ENCODE results near the gene WFS1.

WFS1 gene

DNA sequence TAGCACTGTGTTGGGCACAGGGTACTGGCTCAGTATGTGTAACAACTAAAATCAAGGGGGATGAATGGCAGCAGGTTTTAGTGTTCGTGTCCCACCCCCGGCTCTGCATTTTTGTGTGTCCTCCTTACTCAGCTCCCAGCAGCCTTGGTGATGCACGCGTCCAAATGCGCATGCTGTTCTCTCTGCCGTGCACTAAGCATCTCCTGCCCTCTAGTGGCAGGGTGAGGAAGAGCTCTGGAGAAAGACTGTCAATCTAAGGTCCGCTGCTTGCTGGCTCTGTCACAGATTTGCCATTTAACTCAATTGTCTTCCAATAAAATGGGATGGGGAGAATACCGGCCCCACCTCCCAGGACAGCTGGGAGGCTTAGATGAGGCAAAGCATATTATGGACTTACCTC lies 61.4 kb downstream of the WFS1 start:
- Histone ChIP-seq H3K79me1 (replicated peaks; ENCODE audit: low read length, poor library complexity, severe bottlenecking) (no peaks in the 10 kb centered on the region), H3K23ac (ENCODE audit: low read length in 2 of 2) (no peak overlapping the region), H3K4ac (ENCODE audit: low read depth in 1 of 2, low read length in 2 of 2) (no peak overlapping the region), H2BK5ac (ENCODE audit: low read depth, low read length, poor library complexity, severe bottlenecking) (no peak overlapping the region), H4K8ac (ENCODE audit: low read length) (no peak overlapping the region), H3K18ac (ENCODE audit: low read depth in 1 of 2, low read length in 2 of 2) (no peak overlapping the region), H2AK5ac (ENCODE audit: low read length, severe bottlenecking) (no peak overlapping the region), H2BK120ac (ENCODE audit: low read depth, low read length) (no peak overlapping the region), H2BK12ac (ENCODE audit: low read length in 2 of 2) (no peak overlapping the region), H3K27me3 (ENCODE audit: control insufficient read depth in 1 of 2, insufficient read depth in 1 of 2, low read length in 2 of 2) (peaks cover 47 to 80% of the 10 kb centered on the region in 2 experiments), H3K4me3 (ENCODE audit: insufficient read depth in 1 of 2, low read depth in 1 of 2, low read length in 2 of 2) (no peak overlapping the region), H3K9ac (ENCODE audit: low read length) (no peak overlapping the region), H2BK15ac (ENCODE audit: low read depth, poor library complexity, severe bottlenecking) (no peak overlapping the region), H4K91ac (ENCODE audit: low read length) (no peak overlapping the region), H3K4me2 (ENCODE audit: low read length, poor library complexity, severe bottlenecking) (no peak overlapping the region), H3K36me3 (ENCODE audit: control insufficient read depth in 1 of 2, insufficient read depth in 2 of 2, low read depth in 1 of 2, low read length in 2 of 2) (peaks cover 0 to 4% of the 10 kb centered on the region in 2 experiments), H3K9me3 (ENCODE audit: control insufficient read depth, low read length) (peaks cover 8% of the 10 kb centered on the region), H3K4me1 (ENCODE audit: control insufficient read depth, insufficient read depth, low read depth, low read length) (peaks cover 3% of the 10 kb centered on the region), H2AFZ (ENCODE audit: low read depth, low read length) (no peak overlapping the region), H3K14ac (ENCODE audit: low read length in 2 of 2) (no peak overlapping the region), H3K27ac (ENCODE audit: low read length, poor library complexity, severe bottlenecking) (no peak overlapping the region)
- WGBS, result 80% methylated on average over 8 of the region's 8 CpGs
- DNase-seq, result peak; percentile 15

- Histone ChIP-seq H3K79me1 (replicated peaks; ENCODE audit: low read length, poor library complexity, severe bottlenecking) (no peaks in the 10 kb centered on the region), H3K9ac (ENCODE audit: low read length) (no peak overlapping the region), H3K18ac (ENCODE audit: low read depth in 1 of 2, low read length in 2 of 2) (no peak overlapping the region), H2AK5ac (ENCODE audit: low read length, severe bottlenecking) (no peak overlapping the region), H4K91ac (ENCODE audit: low read length) (no peak overlapping the region), H3K14ac (ENCODE audit: low read length in 2 of 2) (no peak overlapping the region), H3K23ac (ENCODE audit: low read length in 2 of 2) (no peak overlapping the region), H4K8ac (ENCODE audit: low read length) (no peak overlapping the region), H2BK5ac (ENCODE audit: low read depth, low read length, poor library complexity, severe bottlenecking) (no peak overlapping the region), H3K27me3 (ENCODE audit: control insufficient read depth in 1 of 2, insufficient read depth in 1 of 2, low read length in 2 of 2) (peaks cover 47 to 75% of the 10 kb centered on the region in 2 experiments), H3K36me3 (ENCODE audit: control insufficient read depth in 1 of 2, insufficient read depth in 2 of 2, low read depth in 1 of 2, low read length in 2 of 2) (peaks cover 0 to 4% of the 10 kb centered on the region in 2 experiments), H2BK15ac (ENCODE audit: low read depth, poor library complexity, severe bottlenecking) (no peak overlapping the region), H2BK12ac (ENCODE audit: low read length in 2 of 2) (no peak overlapping the region), H3K4me3 (ENCODE audit: insufficient read depth in 1 of 2, low read depth in 1 of 2, low read length in 2 of 2) (no peak overlapping the region), H3K4ac (ENCODE audit: low read depth in 1 of 2, low read length in 2 of 2) (no peak overlapping the region), H3K4me1 (ENCODE audit: control insufficient read depth, insufficient read depth, low read depth, low read length) (peaks cover 3% of the 10 kb centered on the region), H3K9me3 (ENCODE audit: control insufficient read depth, low read length) (peaks cover 8% of the 10 kb centered on the region), H2AFZ (ENCODE audit: low read depth, low read length) (no peak overlapping the region), H2BK120ac (ENCODE audit: low read depth, low read length) (no peak overlapping the region), H3K4me2 (ENCODE audit: low read length, poor library complexity, severe bottlenecking) (no peak overlapping the region), H3K27ac (ENCODE audit: low read length, poor library complexity, severe bottlenecking) (no peak overlapping the region)
- DNase-seq, result no peak
- 94% methylated on average over 4 of the region's 6 CpGs for WGBS
Measured at GRCh38 chr4:6331468-6331867, 61.8 kb downstream of the WFS1 start.

- Histone ChIP-seq H3K23ac (ENCODE audit: low read length in 2 of 2) (no peak overlapping the region), H2BK5ac (ENCODE audit: low read depth, low read length, poor library complexity, severe bottlenecking) (no peak overlapping the region), H3K14ac (ENCODE audit: low read length in 2 of 2) (no peak overlapping the region), H3K79me1 (replicated peaks; ENCODE audit: low read length, poor library complexity, severe bottlenecking) (no peaks in the 10 kb centered on the region), H4K8ac (ENCODE audit: low read length) (no peak overlapping the region), H3K9me3 (ENCODE audit: control insufficient read depth, low read length) (peaks cover 8% of the 10 kb centered on the region), H3K4me1 (ENCODE audit: control insufficient read depth, insufficient read depth, low read depth, low read length) (peaks cover under 1% of the 10 kb centered on the region), H3K4ac (ENCODE audit: low read depth in 1 of 2, low read length in 2 of 2) (no peak overlapping the region), H3K4me3 (ENCODE audit: insufficient read depth in 1 of 2, low read depth in 1 of 2, low read length in 2 of 2) (no peak overlapping the region), H2BK12ac (ENCODE audit: low read length in 2 of 2) (no peak overlapping the region), H3K36me3 (ENCODE audit: control insufficient read depth in 1 of 2, insufficient read depth in 2 of 2, low read depth in 1 of 2, low read length in 2 of 2) (no peaks in the 10 kb centered on the region), H3K4me2 (ENCODE audit: low read length, poor library complexity, severe bottlenecking) (no peak overlapping the region), H3K9ac (ENCODE audit: low read length) (no peak overlapping the region), H3K27ac (ENCODE audit: low read length, poor library complexity, severe bottlenecking) (no peak overlapping the region), H2BK120ac (ENCODE audit: low read depth, low read length) (no peak overlapping the region), H4K91ac (ENCODE audit: low read length) (no peak overlapping the region), H3K18ac (ENCODE audit: low read depth in 1 of 2, low read length in 2 of 2) (no peak overlapping the region), H2AFZ (ENCODE audit: low read depth, low read length) (no peak overlapping the region), H2AK5ac (ENCODE audit: low read length, severe bottlenecking) (no peak overlapping the region), H3K27me3 (ENCODE audit: control insufficient read depth in 1 of 2, insufficient read depth in 1 of 2, low read length in 2 of 2) (peaks cover 48 to 72% of the 10 kb centered on the region in 2 experiments), H2BK15ac (ENCODE audit: low read depth, poor library complexity, severe bottlenecking) (no peak overlapping the region)
- WGBS, result 62% methylated on average over 18 of the region's 18 CpGs
- peak; percentile 9 for DNase-seq
Measured at GRCh38 chr4:6332042-6332668, 62.5 kb downstream of the WFS1 start.

DNA sequence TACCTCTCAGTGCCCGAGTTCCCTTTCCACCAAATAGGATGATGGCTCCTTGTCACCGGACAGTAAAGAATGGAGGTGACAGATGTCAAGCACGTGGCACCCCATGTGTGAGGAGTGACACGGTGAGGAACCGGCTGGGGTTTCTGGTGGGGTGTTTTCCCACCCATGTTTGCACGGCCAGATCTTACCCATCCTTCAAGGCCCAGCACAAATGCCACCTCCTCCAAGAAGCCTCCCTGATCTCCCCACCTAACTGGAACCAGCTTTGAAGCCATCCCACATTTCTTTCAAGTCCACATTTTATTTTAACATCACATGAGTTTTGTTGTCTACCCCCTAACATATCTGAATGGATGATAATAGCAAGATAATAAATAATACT lies 63.0 kb downstream of the WFS1 start:
- Histone ChIP-seq H3K18ac (ENCODE audit: low read depth in 1 of 2, low read length in 2 of 2) (no peak overlapping the region), H3K23ac (ENCODE audit: low read length in 2 of 2) (no peak overlapping the region), H3K36me3 (ENCODE audit: control insufficient read depth in 1 of 2, insufficient read depth in 2 of 2, low read depth in 1 of 2, low read length in 2 of 2) (no peaks in the 10 kb centered on the region), H3K4me2 (ENCODE audit: low read length, poor library complexity, severe bottlenecking) (no peak overlapping the region), H3K14ac (ENCODE audit: low read length in 2 of 2) (no peak overlapping the region), H3K9me3 (ENCODE audit: control insufficient read depth, low read length) (peaks cover 8% of the 10 kb centered on the region), H3K4me1 (ENCODE audit: control insufficient read depth, insufficient read depth, low read depth, low read length) (peaks cover 2% of the 10 kb centered on the region), H3K27ac (ENCODE audit: low read length, poor library complexity, severe bottlenecking) (no peak overlapping the region), H4K8ac (ENCODE audit: low read length) (no peak overlapping the region), H2BK120ac (ENCODE audit: low read depth, low read length) (no peak overlapping the region), H2BK5ac (ENCODE audit: low read depth, low read length, poor library complexity, severe bottlenecking) (no peak overlapping the region), H2AFZ (ENCODE audit: low read depth, low read length) (no peak overlapping the region), H2BK15ac (ENCODE audit: low read depth, poor library complexity, severe bottlenecking) (no peak overlapping the region), H3K4me3 (ENCODE audit: insufficient read depth in 1 of 2, low read depth in 1 of 2, low read length in 2 of 2) (no peak overlapping the region), H3K27me3 (ENCODE audit: control insufficient read depth in 1 of 2, insufficient read depth in 1 of 2, low read length in 2 of 2) (peaks cover 50 to 73% of the 10 kb centered on the region in 2 experiments), H3K9ac (ENCODE audit: low read length) (no peak overlapping the region), H2AK5ac (ENCODE audit: low read length, severe bottlenecking) (no peak overlapping the region), H4K91ac (ENCODE audit: low read length) (no peak overlapping the region), H2BK12ac (ENCODE audit: low read length in 2 of 2) (no peak overlapping the region), H3K4ac (ENCODE audit: low read depth in 1 of 2, low read length in 2 of 2) (no peak overlapping the region), H3K79me1 (replicated peaks; ENCODE audit: low read length, poor library complexity, severe bottlenecking) (no peaks in the 10 kb centered on the region)
- DNase-seq, result no peak
- 78% methylated on average over 6 of the region's 6 CpGs for WGBS
